Adrenal gland (tissue), 12 donors: ENCODE measurements around the gene ASTN1. TPM values are rescaled to one million over a fixed set of nuclear protein-coding genes. Genes with fewer than 3 reads are reported as not detected.

Source experiments
- DNase-seq, 7 donors: peaks; one replicate each; pipeline ENCODE4 v3.0.0-alpha.2; 2019 to 2020
- H3K27ac ChIP-seq, 5 donors: fragments of 200-600 bp; sonication (generic) in 4 of 5; 1 replicate in 3 of 5; 2 replicates in 2 of 5; pipeline versions ENCODE4 v1.5.1 to v1.8.0; 2016 to 2020; ENCODE audit warnings: mild to moderate bottlenecking in 1 of 5
- H3K27me3 ChIP-seq: fragments of 200-600 bp; 2 replicates; pipeline ENCODE4 v1.8.0; 2021
- H3K36me3 ChIP-seq, 2 donors: fragments of 200-600 bp; replicated peaks in 1 of 2; 1 replicate in 1 of 2; 2 replicates in 1 of 2; pipeline versions ENCODE4 v1.5.1 to v1.8.0; 2018 to 2022
- H3K4me1 ChIP-seq, 2 donors: fragments of 200-600 bp; replicated peaks in 1 of 2; 1 replicate in 1 of 2; 2 replicates in 1 of 2; pipeline versions ENCODE4 v1.5.1 to v1.8.0; 2018 to 2021
- H3K4me3 ChIP-seq, 4 donors: fragments of 200-600 bp; sonication (generic) in 3 of 4; one replicate each; pipeline ENCODE4 v1.5.1; 2016 to 2018
- H3K9me3 ChIP-seq, 3 donors: fragments of 200-600 bp; sonication (generic) in 1 of 3; replicated peaks in 1 of 3; 1 replicate in 2 of 3; 2 replicates in 1 of 3; pipeline versions ENCODE4 v1.5.1 to v1.8.0; 2016 to 2021
- POLR2A ChIP-seq, 2 donors: fragments of 450-650 bp; IDR thresholded peaks; one replicate each; pipeline ENCODE4 v1.6.1; 2017; ENCODE audit warnings: antibody characterized with exemption in 2 of 2, mild to moderate bottlenecking in 2 of 2, moderate library complexity in 1 of 2
- WGBS, 4 donors: extraction: QIAGEN DNeasy Blood & Tissue Kit in 2 of 4; methylation state at CpG; one replicate each; pipeline versions ENCODE4 v1.1.5 to v1.1.7; 2013 to 2017; 5-methylcytosine and 5-hydroxymethylcytosine counted together
- intact Hi-C, 2 donors: fragments of 100-400 bp; cut with DNase I; formaldehyde crosslinking; loops; one replicate each; pipeline versions ENCODE4 v1.14.1 to v1.15.0; 2022 to 2023
- polyA plus RNA-seq, 3 donors: library from polyadenylated mRNA; stranded (reverse); fragments of 200-250 nt in 2 of 3; fragments of 350-450 nt in 1 of 3; fragmentation: Illumina TruSeq in 1 of 3; extraction: RNeasy Lipid Tissue Mini Kit (QIAGEN cat#74804) in 1 of 3; gene quantifications; one replicate each; pipeline ENCODE4 v1.2.3, GENCODE V29; 2013 to 2014
- total RNA-seq, 9 donors: library from RNA; depleted of rRNA in 4 of 9; stranded (reverse); fragments of >200 nt in 4 of 9; fragments of 120-200 nt in 1 of 9; fragmentation: NEBNext Ultra II Directional in 1 of 9; extraction: Animal tissue kit (Norgen Biotek cat#: 25700) in 1 of 9; gene quantifications; one replicate each; pipeline versions ENCODE4 v1.1.0 to v1.2.4, GENCODE V29; 2013 to 2023
- TF ChIP-seq, protein P1 (sequence below), 6 experiments: fragments of 450-650 bp in 4 of 6; fragments of 200-600 bp in 2 of 6; sonication (generic) in 1 of 6; IDR thresholded peaks; 1 replicate in 5 of 6; 2 replicates in 1 of 6; pipeline versions ENCODE4 v1.5.1 to v1.8.0; 2016 to 2021; ENCODE audit warnings: antibody characterized with exemption in 6 of 6, mild to moderate bottlenecking in 2 of 6, moderate library complexity in 1 of 6
- donor health status: healthy with polysubstance abuse.
- donor health status: Bipolar disorder and iron deficiency.
- donor health status: DM: yes; HTN: yes; CAD: no.
- donor health status: DM: no; HTN: no; CAD: no.
- donor health status: DM: no; HTN: no; CAD: no.
- donor health status: DM: yes; HTN: yes; CAD: no.

Gene ASTN1
- total and polyA plus RNA-seq, 12 donors, result 7.7 to 58.6 (median 40.7) TPM

DNA sequence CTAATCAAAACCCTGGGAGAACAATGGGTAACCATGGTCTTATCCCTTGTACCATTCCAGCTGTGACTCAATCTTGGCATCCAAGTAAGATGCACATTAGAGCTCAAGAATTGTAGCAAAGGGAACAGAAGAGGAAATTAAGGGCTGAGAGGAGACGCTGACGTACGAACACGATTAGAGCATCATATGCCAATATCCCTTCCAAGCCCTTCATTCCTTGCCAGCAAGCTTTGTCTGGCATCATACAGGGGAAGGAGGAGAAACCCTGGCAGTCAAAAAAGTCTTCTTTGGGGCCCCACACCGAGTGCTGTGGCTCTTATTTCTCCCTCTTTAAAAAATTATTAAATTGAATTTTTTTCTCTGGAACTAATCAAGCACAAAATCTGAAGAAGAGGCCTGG lies 120.9 kb downstream of the ASTN1 start:
- Histone ChIP-seq H3K4me1 (no peaks in the 10 kb centered on the region), H3K27me3 (no peaks in the 10 kb centered on the region), H3K9me3 (no peaks in the 10 kb centered on the region), H3K36me3 (no peaks in the 10 kb centered on the region), H3K4me3 (no peak overlapping the region), H3K27ac (no peak overlapping the region)
- intact Hi-C loops, result no loop called here
- no peak for DNase-seq
- 89 to 92% (median 91%) methylated on average over 5 of the region's 5 CpGs for WGBS, 4 donors
- no peak for TF ChIP-seq POLR2A (IDR thresholded peaks at IDR 0.05)
- TF ChIP-seq, protein P1, sequence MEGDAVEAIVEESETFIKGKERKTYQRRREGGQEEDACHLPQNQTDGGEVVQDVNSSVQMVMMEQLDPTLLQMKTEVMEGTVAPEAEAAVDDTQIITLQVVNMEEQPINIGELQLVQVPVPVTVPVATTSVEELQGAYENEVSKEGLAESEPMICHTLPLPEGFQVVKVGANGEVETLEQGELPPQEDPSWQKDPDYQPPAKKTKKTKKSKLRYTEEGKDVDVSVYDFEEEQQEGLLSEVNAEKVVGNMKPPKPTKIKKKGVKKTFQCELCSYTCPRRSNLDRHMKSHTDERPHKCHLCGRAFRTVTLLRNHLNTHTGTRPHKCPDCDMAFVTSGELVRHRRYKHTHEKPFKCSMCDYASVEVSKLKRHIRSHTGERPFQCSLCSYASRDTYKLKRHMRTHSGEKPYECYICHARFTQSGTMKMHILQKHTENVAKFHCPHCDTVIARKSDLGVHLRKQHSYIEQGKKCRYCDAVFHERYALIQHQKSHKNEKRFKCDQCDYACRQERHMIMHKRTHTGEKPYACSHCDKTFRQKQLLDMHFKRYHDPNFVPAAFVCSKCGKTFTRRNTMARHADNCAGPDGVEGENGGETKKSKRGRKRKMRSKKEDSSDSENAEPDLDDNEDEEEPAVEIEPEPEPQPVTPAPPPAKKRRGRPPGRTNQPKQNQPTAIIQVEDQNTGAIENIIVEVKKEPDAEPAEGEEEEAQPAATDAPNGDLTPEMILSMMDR (IDR thresholded peaks at IDR 0.05), result no peak

DNA sequence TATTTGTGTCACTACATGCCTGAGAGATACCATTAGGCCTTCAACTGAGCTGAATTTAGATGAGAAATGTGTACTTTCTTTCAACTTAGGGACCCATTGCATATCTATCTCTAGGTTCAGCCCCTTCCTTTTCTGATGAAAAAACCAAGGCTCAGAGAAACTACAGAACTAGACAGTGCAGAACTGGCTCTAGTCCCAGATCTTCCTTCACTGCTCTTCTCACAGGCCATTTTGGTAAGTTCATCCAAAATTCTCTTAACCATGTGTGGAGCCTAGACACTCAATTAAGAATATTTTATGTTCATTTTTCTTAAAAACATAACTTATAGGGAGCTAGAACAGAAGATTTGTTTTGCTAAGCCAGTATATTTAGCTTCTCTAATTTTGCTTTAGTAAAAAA lies 128.9 kb downstream of the ASTN1 start:
- intact Hi-C loops, result no loop called here
- Histone ChIP-seq H3K27me3 (no peaks in the 10 kb centered on the region), H3K4me1 (no peaks in the 10 kb centered on the region), H3K36me3 (no peaks in the 10 kb centered on the region), H3K9me3 (no peaks in the 10 kb centered on the region), H3K27ac (no peak overlapping the region), H3K4me3 (no peak overlapping the region)
- TF ChIP-seq, protein P1 (IDR thresholded peaks at IDR 0.05), result no peak
- no peak for TF ChIP-seq POLR2A (IDR thresholded peaks at IDR 0.05)
- DNase-seq, result no peak

DNA sequence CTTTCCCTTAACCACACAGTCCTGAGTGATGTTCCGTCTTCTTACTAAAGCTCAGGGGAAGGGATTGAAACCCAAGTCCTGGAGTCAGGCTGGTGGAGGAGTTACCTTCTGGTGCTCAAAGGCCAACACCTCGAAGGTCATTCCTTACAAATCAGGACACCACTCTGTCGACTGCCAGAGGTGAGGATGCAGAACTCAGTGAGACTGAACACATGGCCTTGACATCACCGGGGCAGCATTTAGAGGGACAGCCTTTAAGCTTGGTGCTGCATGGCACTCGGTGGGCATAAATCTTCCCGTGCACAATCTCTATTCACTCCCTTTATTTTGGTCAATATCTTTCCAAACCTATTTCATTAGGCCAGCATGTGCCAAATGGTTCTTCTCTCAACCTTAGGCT lies 130.9 kb downstream of the ASTN1 start:
- Histone ChIP-seq H3K9me3 (no peaks in the 10 kb centered on the region), H3K4me1 (no peaks in the 10 kb centered on the region), H3K36me3 (peaks cover 0 to 5% of the 10 kb centered on the region in 2 donors), H3K4me3 (no peak overlapping the region), H3K27me3 (no peaks in the 10 kb centered on the region), H3K27ac (no peak overlapping the region)
- 42 to 57% (median 48%) methylated on average over 6 of the region's 6 CpGs for whole genome bisulfite sequencing, 4 donors
- TF ChIP-seq, protein P1 (IDR thresholded peaks at IDR 0.05), result no peak
- TF ChIP-seq POLR2A (IDR thresholded peaks at IDR 0.05), result no peak
- no peak for DNase-seq
- intact Hi-C loops, result no loop called here

DNA sequence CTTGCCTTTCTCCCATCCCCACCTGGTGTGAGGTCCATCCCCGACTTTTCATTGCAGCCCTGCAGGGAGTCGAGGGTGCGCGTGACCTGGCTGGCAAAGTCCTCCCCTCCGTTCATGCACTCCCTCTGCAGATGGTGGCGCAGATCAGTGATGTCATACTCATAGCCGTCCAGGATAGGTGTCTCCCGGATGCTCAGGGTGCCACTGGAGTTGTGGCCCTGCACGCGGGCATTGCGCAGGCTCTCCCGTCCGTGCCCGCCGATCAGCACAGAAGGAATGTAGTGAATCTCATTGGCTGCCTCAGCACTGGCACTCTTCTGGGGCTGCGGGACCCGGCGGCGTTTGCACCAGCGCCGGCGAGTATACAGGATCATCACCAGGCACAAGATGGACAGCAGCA lies 132.1 kb downstream of the ASTN1 start:
- DNase-seq, result no peak
- H3K27ac ChIP-seq, result no peak overlapping the region

More for the DNA sequence above, 132.1 kb downstream of the ASTN1 start:
- Histone ChIP-seq H3K4me3 (no peak overlapping the region), H3K27me3 (no peaks in the 10 kb centered on the region), H3K36me3 (peaks cover 0 to 8% of the 10 kb centered on the region in 2 donors), H3K4me1 (no peaks in the 10 kb centered on the region), H3K9me3 (no peaks in the 10 kb centered on the region)
- 88 to 93% (median 91%) methylated on average over 22 of the region's 22 CpGs for WGBS, 4 donors
- intact Hi-C loops, result no loop called here
- no peak for TF ChIP-seq POLR2A (IDR thresholded peaks at IDR 0.05)
- TF ChIP-seq, protein P1 (IDR thresholded peaks at IDR 0.05), result no peak
